NT2/D1 (cell line): ENCODE measurements around the gene NT5DC3.

Experiments used
- SUZ12 ChIP-seq: IDR thresholded peaks from 2 replicates; pipeline ENCODE4 v1.6.1; 2011; ENCODE audit not compliant: insufficient read length, insufficient read depth; ENCODE audit errors: extremely low read depth
- YY1 ChIP-seq: IDR thresholded peaks from 2 replicates; pipeline ENCODE4 v1.6.1; 2011; ENCODE audit not compliant: insufficient read length, insufficient read depth

DNA sequence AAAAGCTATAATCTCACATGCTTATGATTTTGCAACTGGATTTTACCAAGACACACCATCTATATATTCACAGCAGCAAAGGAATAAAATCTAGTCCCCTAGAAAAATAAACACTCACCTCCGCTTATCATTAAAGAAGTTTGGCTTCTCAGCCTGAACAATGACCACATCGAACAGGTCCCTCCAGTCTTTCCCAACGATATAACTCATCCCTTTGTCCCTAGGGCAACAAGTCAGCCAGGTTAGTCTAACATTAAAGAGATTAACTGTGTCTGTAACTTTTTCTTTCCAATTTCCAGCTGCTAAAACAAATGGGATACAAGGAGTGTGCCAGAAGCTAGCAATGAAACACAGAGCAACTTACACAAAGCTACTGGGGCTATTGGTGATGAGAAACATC lies 48.0 kb downstream of the NT5DC3 start:
- TF ChIP-seq SUZ12 (no peak), YY1 (no peak)
